ENCODE measurements around the gene CST3. TPM values are rescaled to one million over a fixed set of nuclear protein-coding genes. Genes with fewer than 3 reads are reported as not detected.

Gene CST3
- total and polyA plus RNA-seq, 10 of the 15 experiments (the other 5 are each of a cell fraction or from before 2014, with no cell fraction given), result 11.8 to 127 (median 57.8) TPM

GRCh38 chr20:23673209-23673608 is 35.5 kb upstream of the CST3 start:
- no TSS peak for BruUV-seq (replicated peaks)
- no peak for TF ChIP-seq CREM (IDR thresholded peaks at IDR 0.05; ENCODE audit: low read depth)

GRCh38 chr20:23672158-23672557 is 34.4 kb upstream of the CST3 start:
- Histone ChIP-seq H3K27ac (ENCODE audit: control insufficient read depth, insufficient read depth) (no peak overlapping the region), H4K20me1 (ENCODE audit: control insufficient read depth, insufficient read depth) (no peaks in the 10 kb centered on the region), H2AFZ (ENCODE audit: control insufficient read depth, low read depth, low read length) (no peak overlapping the region), H3K4me3 (no peak overlapping the region), H3K27me3 (replicated peaks in 1 of 2; ENCODE audit: control insufficient read depth in 2 of 2, insufficient read depth in 2 of 2, low read length in 1 of 2) (no peaks in the 10 kb centered on the region), H3K36me3 (ENCODE audit: control insufficient read depth in 2 of 2, insufficient read depth in 2 of 2, low read length in 1 of 2) (no peaks in the 10 kb centered on the region), H3K9me3 (replicated peaks; ENCODE audit: control insufficient read depth, insufficient read depth, low read length) (no peaks in the 10 kb centered on the region), H3K9ac (ENCODE audit: control insufficient read depth, insufficient read depth, low read length) (no peak overlapping the region), H3K4me2 (ENCODE audit: control insufficient read depth, insufficient read depth) (no peak overlapping the region), H3K4me1 (ENCODE audit: control insufficient read depth, insufficient read depth, low read length) (no peaks in the 10 kb centered on the region), H3K79me2 (ENCODE audit: control insufficient read depth, insufficient read depth, low read length) (no peaks in the 10 kb centered on the region)
- ChIA-PET CTCF (interaction anchor here (1.2 kb wide), 1 partner anchor 47 kb away, joined by 3 read pairs; no protein-coding TSS in a partner anchor), SMC1A (ENCODE audit: uncharacterized antibody, unreplicated experiment) (no interaction called here), POLR2A (no interaction called here), RAD21 (ENCODE audit: unreplicated experiment) (no interaction called here)
- no peak for DNase-seq (ENCODE audit: low read depth, low spot score)
- no TSS peak for BruUV-seq (replicated peaks)
- no peak for ATAC-seq
- 100% methylated on average over 1 of the region's 1 CpG for WGBS (ENCODE audit: insufficient coverage, insufficient replicate concordance, low lambda C conversion rate, missing lambda C conversion rate)
- in situ Hi-C loops (cut with MboI) (no loop called here), intact Hi-C loops (cut with micrococcal nuclease; ENCODE audit: unreplicated experiment) (no loop called here)
- TF ChIP-seq POU2F2 (IDR thresholded peaks at IDR 0.05; ENCODE audit: borderline replicate concordance, low read depth, low read length) (no peak), STAT1 (conservative IDR thresholded peaks at IDR 0.05) (no peak)
- no peak for FAIRE-seq

More at GRCh38 chr20:23673209-23673608, 35.5 kb upstream of the CST3 start:
- intact Hi-C loops (cut with micrococcal nuclease; ENCODE audit: unreplicated experiment), result no loop called here
- Histone ChIP-seq H3K9ac (ENCODE audit: control insufficient read depth, insufficient read depth, low read length) (no peak overlapping the region), H3K27me3 (replicated peaks in 1 of 2; ENCODE audit: control insufficient read depth in 2 of 2, insufficient read depth in 2 of 2, low read length in 1 of 2) (no peaks in the 10 kb centered on the region), H2AFZ (ENCODE audit: control insufficient read depth, low read depth, low read length) (no peak overlapping the region), H3K36me3 (ENCODE audit: control insufficient read depth in 2 of 2, insufficient read depth in 2 of 2, low read length in 1 of 2) (no peaks in the 10 kb centered on the region), H3K79me2 (ENCODE audit: control insufficient read depth, insufficient read depth, low read length) (no peaks in the 10 kb centered on the region), H3K9me3 (replicated peaks; ENCODE audit: control insufficient read depth, insufficient read depth, low read length) (no peaks in the 10 kb centered on the region), H3K4me3 (no peak overlapping the region), H3K27ac (ENCODE audit: control insufficient read depth, insufficient read depth) (no peak overlapping the region), H4K20me1 (ENCODE audit: control insufficient read depth, insufficient read depth) (no peaks in the 10 kb centered on the region), H3K4me2 (ENCODE audit: control insufficient read depth, insufficient read depth) (no peak overlapping the region), H3K4me1 (ENCODE audit: control insufficient read depth, insufficient read depth, low read length) (no peaks in the 10 kb centered on the region)
- ChIA-PET RAD21 (ENCODE audit: unreplicated experiment) (no interaction called here), SMC1A (ENCODE audit: uncharacterized antibody, unreplicated experiment) (no interaction called here), POLR2A (no interaction called here), CTCF (no interaction called here)
- FAIRE-seq, result no peak
- ATAC-seq, result no peak
- in situ Hi-C loops (cut with MboI), result no loop called here
- no peak for DNase-seq (ENCODE audit: low read depth, low spot score)
- WGBS (ENCODE audit: insufficient coverage, insufficient replicate concordance, low lambda C conversion rate, missing lambda C conversion rate), result 25% methylated on average over 1 of the region's 1 CpG

All from GM12878 (cell line).